Daoy (cell line): Measurements from ENCODE around the gene OLFML3. TPM values are rescaled to one million over a fixed set of nuclear protein-coding genes. Genes with fewer than 3 reads are reported as not detected.
"Not testable (repeated sequence)": the region's sequence is repeated elsewhere in the genome, so short reads cannot be mapped to it uniquely, and the experiment has no call there.

Experiments
- DNase-seq: peaks from one replicate; pipeline ENCODE4 v3.0.0-alpha.2; 2015; ENCODE audit warnings: low read depth
- total RNA-seq: library from RNA; depleted of rRNA; stranded (reverse); fragments of >200 nt; shearing (Covaris generic); gene quantifications from 2 replicates; pipeline ENCODE4 v1.2.3, GENCODE V29; 2014

The OLFML3 gene
- total RNA-seq, 1 experiment from 2014 or later, result 2.4 TPM

GRCh38 chr1:113991467-113991997 lies 12.3 kb downstream of the OLFML3 start:
- no peak for DNase-seq

GRCh38 chr1:113993072-113993471 lies 13.8 kb downstream of the OLFML3 start:
- no peak for DNase-seq

- DNase-seq, result no peak
Observed at GRCh38 chr1:113993766-113994165, 14.5 kb downstream of the OLFML3 start.

DNA sequence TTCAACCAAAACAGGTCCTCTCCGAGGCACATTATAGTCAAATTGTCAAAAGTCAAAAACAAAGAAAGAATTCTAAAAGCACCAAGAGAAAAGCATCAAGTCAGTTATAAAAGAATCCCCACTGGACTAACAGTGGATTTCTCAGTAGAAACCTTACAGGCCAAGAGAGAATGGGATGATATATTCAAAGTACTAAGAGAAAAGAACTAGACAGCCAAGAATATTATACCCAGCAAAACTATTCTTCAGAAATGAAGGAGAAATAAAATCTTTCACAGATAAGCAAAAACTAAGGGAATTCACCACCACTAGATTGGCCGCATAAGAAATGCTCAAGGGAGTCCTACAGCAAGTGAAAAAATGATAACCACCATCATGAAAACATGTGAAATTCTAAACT lies 16.1 kb downstream of the OLFML3 start:
- DNase-seq, result no peak

DNA sequence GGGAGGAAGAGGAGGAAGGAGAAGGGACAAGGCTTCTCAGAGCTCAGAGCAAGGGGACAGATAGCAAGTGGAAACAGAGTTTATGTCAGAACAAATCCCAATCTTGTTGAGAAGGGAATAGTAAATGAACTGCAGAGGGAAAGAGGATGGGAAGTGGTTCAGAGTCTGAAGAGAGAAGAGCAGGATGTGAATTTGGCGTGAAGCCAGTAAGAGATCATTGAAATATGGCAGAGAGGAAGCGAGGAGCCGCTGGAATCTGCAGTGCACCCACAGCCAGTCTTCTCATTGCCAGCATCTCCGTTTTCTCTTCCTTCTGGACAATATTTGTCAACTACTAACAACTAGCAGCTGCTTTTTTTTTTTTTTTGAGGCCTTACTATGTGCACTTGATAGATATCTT lies 19.1 kb downstream of the OLFML3 start:
- peak; percentile 55 for DNase-seq

- no peak for DNase-seq
Observed at GRCh38 chr1:113999233-113999632, 20.0 kb downstream of the OLFML3 start.

GRCh38 chr1:113999799-114000198 lies 20.5 kb downstream of the OLFML3 start:
- DNase-seq, result no peak

DNA sequence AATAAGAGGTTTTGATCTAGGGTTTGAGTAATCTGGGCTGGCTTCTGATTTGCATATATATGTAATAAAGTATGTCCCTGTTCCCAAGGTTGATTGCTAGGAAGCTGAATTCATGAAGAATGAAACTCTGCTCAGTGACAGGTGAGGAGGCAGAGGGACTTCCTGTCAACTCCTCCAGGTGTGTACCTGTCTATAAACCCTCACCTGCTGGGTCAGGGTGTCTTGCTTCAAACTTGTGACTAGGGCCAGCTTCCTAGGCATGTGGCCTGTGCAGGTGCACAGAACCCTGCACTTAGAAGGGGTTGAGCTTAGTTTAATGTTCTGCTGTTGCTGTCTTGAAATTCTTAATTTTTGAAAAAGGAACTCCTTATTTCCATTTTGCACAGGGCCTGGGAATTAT lies 21.1 kb downstream of the OLFML3 start:
- DNase-seq, result no peak

- DNase-seq, result no peak
Observed at GRCh38 chr1:114002492-114003239, 23.4 kb downstream of the OLFML3 start.

DNA sequence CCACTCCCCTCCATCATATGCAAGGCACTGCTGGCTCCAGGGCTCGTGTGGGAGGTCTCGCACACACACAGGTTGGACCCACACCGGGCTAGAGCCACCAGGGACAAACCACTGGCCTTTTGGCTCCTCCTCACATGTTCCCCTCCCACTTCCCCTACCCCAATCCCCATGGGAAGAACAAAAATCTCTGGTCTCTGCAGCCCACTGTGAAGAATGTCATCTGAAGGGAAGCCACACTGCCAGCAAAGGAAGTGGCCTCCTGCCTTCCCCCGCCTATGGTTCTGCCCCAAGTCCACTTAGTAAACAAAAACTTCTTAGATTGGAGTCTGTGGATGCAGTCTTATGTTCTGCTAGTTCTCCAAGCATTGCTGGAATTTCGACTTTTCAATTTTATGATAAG lies 24.2 kb downstream of the OLFML3 start:
- DNase-seq, result no peak

- not testable (repeated sequence) for DNase-seq
Observed at GRCh38 chr1:114006825-114007224, 27.6 kb downstream of the OLFML3 start.

- no peak for DNase-seq
Observed at GRCh38 chr1:114008480-114008941, 29.2 kb downstream of the OLFML3 start.

- no peak for DNase-seq
Observed at GRCh38 chr1:114008993-114009392, 29.7 kb downstream of the OLFML3 start.

- peak; percentile 52 for DNase-seq
Observed at GRCh38 chr1:114009393-114009792, 30.1 kb downstream of the OLFML3 start.

- no peak for DNase-seq
Observed at GRCh38 chr1:114010433-114011184, 31.3 kb downstream of the OLFML3 start.

DNA sequence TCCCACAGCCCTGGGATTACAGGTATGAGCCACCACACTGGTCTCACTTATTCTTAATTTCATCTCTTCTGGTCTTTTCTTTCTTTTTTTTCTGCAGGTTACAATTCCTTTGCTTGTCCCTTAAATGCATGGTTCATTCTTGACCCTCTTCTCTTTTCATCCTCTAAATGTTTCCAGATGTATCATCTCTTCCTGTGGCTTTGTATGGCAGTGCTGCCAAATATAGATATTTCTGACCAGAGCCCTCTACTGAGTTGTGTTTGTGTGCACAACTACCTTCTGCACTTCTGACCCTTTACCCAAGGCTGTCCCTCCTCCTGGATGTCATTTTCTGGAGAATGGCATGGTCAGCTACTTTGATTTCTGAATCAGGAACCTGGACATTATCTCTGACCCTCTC lies 32.5 kb downstream of the OLFML3 start:
- DNase-seq, result no peak

- DNase-seq, result peak; percentile 66
Observed at GRCh38 chr1:114015075-114015474, 35.8 kb downstream of the OLFML3 start.

DNA sequence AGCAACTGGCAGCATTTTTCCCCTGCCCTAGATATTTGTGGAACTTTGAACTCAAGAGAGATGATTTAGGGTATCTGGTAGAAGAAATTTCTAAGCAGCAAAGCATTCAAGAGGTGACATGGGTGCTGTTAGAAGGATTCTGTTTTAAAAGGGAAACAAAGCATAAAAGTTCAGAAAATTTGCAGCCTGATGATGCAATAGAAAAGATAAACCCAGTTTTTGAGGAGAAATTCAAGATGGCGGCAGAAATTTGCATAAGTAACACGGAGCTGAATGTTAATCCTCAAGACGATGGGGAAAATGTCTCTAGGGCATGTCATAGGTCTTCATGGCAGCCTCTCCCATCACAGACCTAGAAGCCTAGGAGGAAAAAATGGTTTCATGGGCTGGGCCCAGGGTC lies 40.5 kb downstream of the OLFML3 start:
- DNase-seq, result not testable (repeated sequence)

- no peak for DNase-seq
Observed at GRCh38 chr1:114021665-114022099, 42.4 kb downstream of the OLFML3 start.

- no peak for DNase-seq
Observed at GRCh38 chr1:114022877-114023276, 43.6 kb downstream of the OLFML3 start.

- no peak for DNase-seq
Observed at GRCh38 chr1:114023377-114023776, 44.1 kb downstream of the OLFML3 start.

DNA sequence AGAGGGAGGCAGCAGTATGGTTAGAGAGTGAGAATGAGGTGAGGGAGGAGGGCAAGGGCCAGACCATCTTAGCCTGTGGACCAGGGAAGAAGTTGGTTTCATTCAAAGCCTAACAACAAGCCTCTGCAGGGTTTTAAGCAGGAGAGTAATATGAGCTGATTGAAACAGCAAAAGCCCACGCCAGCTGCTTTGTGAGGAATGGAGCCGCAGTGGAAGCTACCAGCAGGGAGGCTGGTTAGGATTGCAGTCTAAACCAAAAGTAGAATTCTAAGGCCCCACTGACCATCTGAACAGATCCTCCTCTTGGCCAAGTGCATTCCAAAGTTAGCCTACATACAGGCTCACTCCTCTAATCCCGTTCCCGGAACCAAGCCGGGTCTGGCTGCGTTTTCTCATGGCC lies 44.8 kb downstream of the OLFML3 start:
- DNase-seq, result no peak
